Fibroblast of pulmonary artery (primary cell): ENCODE data around the gene MICAL2.

Experiments used
- DNase-seq: peaks from one replicate; pipeline ENCODE4 v3.0.0-alpha.2; 2010; ENCODE audit warnings: low read depth
- H3K4me3 ChIP-seq: replicated peaks from 2 replicates; pipeline ENCODE4 v1.5.1; 2011; ENCODE audit warnings: low read depth, mild to moderate bottlenecking, control low read depth, low read length, moderate library complexity
- CTCF ChIP-seq: IDR thresholded peaks from 2 replicates; pipeline ENCODE4 v1.5.1; 2011; ENCODE audit warnings: mild to moderate bottlenecking, control low read depth, low read length, inconsistent platforms; ENCODE audit errors: missing control alignments

MICAL2 gene

GRCh38 chr11:12251666-12252560 is 141.5 kb downstream of the MICAL2 start:
- no peak overlapping the region for H3K4me3 ChIP-seq
- TF ChIP-seq CTCF: no peak
- no peak for DNase-seq

- no peak for DNase-seq
Measured at GRCh38 chr11:12253843-12254281, 143.5 kb downstream of the MICAL2 start.

GRCh38 chr11:12258451-12258850 is 148.1 kb downstream of the MICAL2 start:
- no peak for TF ChIP-seq CTCF
- no peak overlapping the region for H3K4me3 ChIP-seq
- peak; percentile 54 for DNase-seq

More at GRCh38 chr11:12253843-12254281, 143.5 kb downstream of the MICAL2 start:
- TF ChIP-seq CTCF: no peak
- no peak overlapping the region for H3K4me3 ChIP-seq

DNA sequence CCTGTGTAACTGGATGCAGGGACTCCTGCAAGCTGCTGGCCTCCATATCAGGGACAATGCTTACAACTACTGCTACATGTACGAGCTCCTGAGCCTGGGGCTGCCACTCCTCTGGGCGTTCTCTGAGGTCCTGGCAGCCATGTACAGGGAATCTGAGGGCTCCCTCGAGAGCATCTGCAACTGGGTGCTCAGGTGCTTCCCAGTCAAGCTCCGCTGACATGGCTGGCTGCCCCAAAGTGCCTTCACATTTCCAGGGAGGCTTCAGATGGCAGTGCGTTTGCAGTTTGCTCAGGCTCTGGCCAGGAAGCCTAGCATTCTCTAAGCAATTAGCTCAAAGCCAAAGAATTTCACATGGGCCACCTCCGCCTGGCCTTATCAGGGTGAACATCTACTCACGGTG is 149.6 kb downstream of the MICAL2 start:
- no peak for DNase-seq
- TF ChIP-seq CTCF: no peak
- H3K4me3 ChIP-seq: no peak overlapping the region

DNA sequence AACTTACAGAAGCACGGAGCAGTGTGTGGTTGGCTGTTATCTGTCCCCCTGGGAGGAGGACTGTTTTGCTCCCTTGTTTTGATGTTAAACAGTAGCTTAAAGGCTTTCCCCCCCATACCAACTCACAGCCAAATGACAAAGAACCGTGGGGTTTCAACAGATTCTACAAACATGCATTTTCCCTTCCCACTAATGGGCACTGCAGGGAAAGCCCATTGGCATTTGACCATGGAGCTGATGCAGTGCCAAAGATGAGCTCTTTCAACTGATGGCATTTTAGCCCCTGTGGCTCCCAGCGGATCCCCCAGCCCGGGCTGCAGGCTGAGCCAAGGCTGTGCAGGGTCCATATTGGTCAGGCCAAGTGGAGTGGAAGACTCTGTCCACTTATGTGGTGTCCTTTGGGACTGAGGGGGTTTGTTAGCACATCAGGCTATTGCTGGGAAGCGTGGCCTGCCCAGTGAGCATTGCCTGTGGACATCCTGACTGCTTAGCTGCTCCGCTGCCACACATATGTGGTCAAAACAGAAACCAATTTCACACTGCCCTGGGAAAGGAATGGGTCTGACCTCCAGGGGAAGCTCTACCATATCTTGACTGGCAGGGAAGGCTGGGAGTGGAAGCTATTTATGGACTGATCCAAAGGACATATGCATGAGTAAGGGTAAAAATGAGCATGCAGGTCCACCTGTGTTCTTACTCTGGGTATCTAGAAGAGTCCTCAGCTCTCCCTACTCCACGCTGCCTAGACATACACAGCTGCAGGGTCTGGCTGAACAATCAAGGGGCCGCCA is 150.5 kb downstream of the MICAL2 start:
- DNase-seq: no peak
- no peak for TF ChIP-seq CTCF

GRCh38 chr11:12261551-12261950 is 151.2 kb downstream of the MICAL2 start:
- H3K4me3 ChIP-seq: no peak overlapping the region
- no peak for TF ChIP-seq CTCF
- DNase-seq: no peak

More for the DNA sequence above, 150.5 kb downstream of the MICAL2 start:
- no peak overlapping the region for H3K4me3 ChIP-seq
